PFSK-1 (cell line): ENCODE results near the gene KEAP1.
A peak's percentile ranks its signal among the peaks of the same experiment; 100 is the strongest.

ENCODE experiments used
- FOXP2 ChIP-seq: optimal IDR thresholded peaks from 2 replicates; pipeline ENCODE3; 2011; ENCODE audit warnings: borderline replicate concordance, control low read depth, inconsistent platforms; ENCODE audit not compliant: insufficient read depth; ENCODE audit errors: extremely low read length, extremely low read depth
- POLR2AphosphoS5 ChIP-seq: IDR thresholded peaks from 2 replicates; pipeline ENCODE4 v1.6.1; 2012; ENCODE audit warnings: low read depth, mild to moderate bottlenecking, control low read depth, low read length, moderate library complexity
- REST ChIP-seq, 2 experiments: IDR thresholded peaks; 2 replicates each; pipeline versions ENCODE4 v1.6.1 to v1.8.0; 2011 to 2012; ENCODE audit warnings: low read depth in 2 of 2, low read length in 2 of 2, control low read depth in 1 of 2, inconsistent platforms in 1 of 2, mild to moderate bottlenecking in 1 of 2, moderate library complexity in 1 of 2; ENCODE audit not compliant: insufficient read depth in 1 of 2
- SIN3A ChIP-seq: IDR thresholded peaks from 2 replicates; pipeline ENCODE4 v1.6.1; 2012; ENCODE audit warnings: mild to moderate bottlenecking, low read length, moderate library complexity, borderline replicate concordance; ENCODE audit not compliant: insufficient read depth
- TAF1 ChIP-seq: IDR thresholded peaks from 2 replicates; pipeline ENCODE4 v1.6.1; 2012; ENCODE audit warnings: low read length, control low read depth, borderline replicate concordance; ENCODE audit not compliant: insufficient read depth

The KEAP1 gene

GRCh38 chr19:10517361-10517759 is 14.2 kb upstream of the KEAP1 start, which contains the start of gene S1PR5:
S1PR5 (minus strand) TSS chr19:10517447; CDS start chr19:10515011, 2,436 bp downstream.
- TF ChIP-seq POLR2AphosphoS5 (peak; percentile 37; the same call in 1 of the 2 replicates), TAF1 (no peak), SIN3A (peak; percentile 69; the same call in 1 of the 2 replicates), REST (IDR thresholded peaks at IDR 0.05; ENCODE audit: insufficient read depth in 1 of 2, low read depth in 2 of 2, low read length in 2 of 2) (0 out of 4 replicates have a peak, but pooled peaks of 1 of the 2 experiments have one; percentile 6), FOXP2 (no peak)

- TF ChIP-seq POLR2AphosphoS5 (no peak), SIN3A (no peak), FOXP2 (no peak), REST (IDR thresholded peaks at IDR 0.05; ENCODE audit: insufficient read depth in 1 of 2, low read depth in 2 of 2, low read length in 2 of 2) (no peak), TAF1 (no peak)
Measured at GRCh38 chr19:10516671-10517286, 13.6 kb upstream of the KEAP1 start.

GRCh38 chr19:10516064-10516385 is 12.9 kb upstream of the KEAP1 start:
- TF ChIP-seq REST (IDR thresholded peaks at IDR 0.05; ENCODE audit: insufficient read depth in 1 of 2, low read depth in 2 of 2, low read length in 2 of 2) (no peak), POLR2AphosphoS5 (no peak), FOXP2 (no peak), TAF1 (no peak), SIN3A (no peak)

- no peak for TF ChIP-seq TAF1
- no peak for TF ChIP-seq FOXP2
- TF ChIP-seq POLR2AphosphoS5, result no peak
- TF ChIP-seq SIN3A, result no peak
- no peak for TF ChIP-seq REST (IDR thresholded peaks at IDR 0.05; ENCODE audit: insufficient read depth in 1 of 2, low read depth in 2 of 2, low read length in 2 of 2)
Measured at GRCh38 chr19:10514211-10515145, 11.3 kb upstream of the KEAP1 start.
